Uterine smooth muscle cell (primary cell): ENCODE results near the gene DTX1. TPM values are rescaled to one million over a fixed set of nuclear protein-coding genes. Genes with fewer than 3 reads are reported as not detected.

Source experiments
- total RNA-seq: library from RNA; depleted of rRNA; stranded (reverse); fragments of >200 nt; gene quantifications from 2 replicates; pipeline ENCODE4 v1.2.3, GENCODE V29; 2014

DTX1 gene
- total RNA-seq: under 0.01 TPM in 1 of 2 replicates, not detected in the other

GRCh38 chr12:113056631-113057488 is at the start of gene DTX1:
Gene DTX1, plus strand, starts transcription at chr12:113056730. Its CDS starts 1,463 bp downstream, at chr12:113058193.

DNA sequence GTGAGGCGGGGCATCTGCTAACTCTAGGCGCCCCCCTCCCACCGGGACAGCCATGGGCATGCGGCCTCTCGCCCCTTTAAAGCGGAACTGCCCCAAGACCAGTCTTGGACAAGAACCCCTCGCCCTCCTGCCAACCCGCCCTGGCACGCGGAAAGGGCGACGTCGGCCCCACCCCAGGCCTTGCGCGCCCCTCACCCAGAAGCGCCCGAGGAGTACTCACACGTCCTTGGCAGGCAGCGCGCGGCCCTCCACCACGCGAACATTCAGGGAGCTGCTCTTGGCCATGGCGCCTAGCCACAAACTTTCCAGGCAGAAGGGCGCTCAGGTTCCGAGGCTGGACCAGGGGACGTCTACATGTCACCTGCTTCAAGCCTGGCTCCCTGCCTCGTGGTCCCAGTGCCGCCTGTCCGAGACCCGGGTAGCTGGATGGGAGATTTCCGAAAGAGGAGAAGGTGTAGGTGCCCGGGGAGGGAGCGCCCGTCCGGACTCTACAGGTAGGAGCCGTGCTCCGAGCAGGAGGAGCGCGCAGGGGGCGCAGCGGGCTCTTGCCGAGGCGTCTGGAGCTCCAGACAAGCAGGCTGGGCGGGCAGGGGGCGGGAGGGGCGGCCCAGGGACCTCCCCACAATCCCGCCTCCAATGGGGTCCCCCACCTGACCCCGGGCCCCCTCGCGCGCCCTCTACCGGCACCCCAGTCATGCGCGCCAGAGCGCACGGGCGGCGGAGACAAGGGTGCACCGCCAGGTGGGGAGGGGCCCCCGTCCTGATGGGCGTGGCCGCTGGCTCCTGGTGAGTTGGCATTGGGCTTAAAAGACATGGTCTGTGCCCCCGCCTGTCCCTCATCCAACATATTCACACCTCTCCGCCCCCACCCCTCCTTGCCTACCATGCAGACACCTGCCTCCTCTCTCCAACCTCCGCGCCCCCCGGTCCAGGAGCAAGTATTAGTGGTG is 78.9 kb downstream of the DTX1 start, which contains the start of gene RASAL1:
RASAL1 (minus strand) TSS at position 584 of the 950 bp plus-strand sequence; CDS start at position 285, 299 bp downstream.

Other genes with a start within 250 kb of the DTX1 start
- 0.33 and 1.4 TPM in 2 replicates for gene OAS1, start 149.8 kb upstream of the DTX1 start, total RNA-seq
- gene OAS3, start 118.3 kb upstream of the DTX1 start, total RNA-seq: 7.7 and 11.1 TPM in 2 replicates
- gene OAS2, start 78.2 kb upstream of the DTX1 start, total RNA-seq: 0.77 and 1.1 TPM in 2 replicates
- gene RASAL1, start 79.0 kb downstream of the DTX1 start, total RNA-seq: not detected in 2 replicates
- not detected in 2 replicates for gene CFAP73, start 93.0 kb downstream of the DTX1 start, total RNA-seq
- 36.7 and 45.6 TPM in 2 replicates for gene DDX54, start 128.7 kb downstream of the DTX1 start, total RNA-seq
- 14.7 and 17.5 TPM in 2 replicates for gene RITA1, start 129.0 kb downstream of the DTX1 start, total RNA-seq
- gene TPCN1, start 164.7 kb downstream of the DTX1 start, total RNA-seq: 12.0 and 34.0 TPM in 2 replicates